MM.1S (cell line): Measurements from ENCODE around the gene SLCO3A1.

ENCODE experiments used
- EZH2 ChIP-seq: fragments of 300-600 bp; sonication (generic); optimal IDR thresholded peaks from 2 replicates; pipeline ENCODE3; 2017; ENCODE audit warnings: low read depth, mild to moderate bottlenecking, antibody characterized with exemption, low read length, mixed read lengths
- EZH2phosphoT487 ChIP-seq: fragments of 300-600 bp; sonication (generic); IDR thresholded peaks from 2 replicates; pipeline ENCODE4 v1.6.1; 2018; ENCODE audit warnings: antibody characterized with exemption, low read length
- TF ChIP-seq, protein P1 (sequence below): fragments of 300-600 bp; sonication (generic); IDR thresholded peaks from 2 replicates; pipeline ENCODE4 v1.5.1; 2016; ENCODE audit warnings: antibody characterized with exemption, low read length, mixed read lengths

- TF ChIP-seq, protein P1, sequence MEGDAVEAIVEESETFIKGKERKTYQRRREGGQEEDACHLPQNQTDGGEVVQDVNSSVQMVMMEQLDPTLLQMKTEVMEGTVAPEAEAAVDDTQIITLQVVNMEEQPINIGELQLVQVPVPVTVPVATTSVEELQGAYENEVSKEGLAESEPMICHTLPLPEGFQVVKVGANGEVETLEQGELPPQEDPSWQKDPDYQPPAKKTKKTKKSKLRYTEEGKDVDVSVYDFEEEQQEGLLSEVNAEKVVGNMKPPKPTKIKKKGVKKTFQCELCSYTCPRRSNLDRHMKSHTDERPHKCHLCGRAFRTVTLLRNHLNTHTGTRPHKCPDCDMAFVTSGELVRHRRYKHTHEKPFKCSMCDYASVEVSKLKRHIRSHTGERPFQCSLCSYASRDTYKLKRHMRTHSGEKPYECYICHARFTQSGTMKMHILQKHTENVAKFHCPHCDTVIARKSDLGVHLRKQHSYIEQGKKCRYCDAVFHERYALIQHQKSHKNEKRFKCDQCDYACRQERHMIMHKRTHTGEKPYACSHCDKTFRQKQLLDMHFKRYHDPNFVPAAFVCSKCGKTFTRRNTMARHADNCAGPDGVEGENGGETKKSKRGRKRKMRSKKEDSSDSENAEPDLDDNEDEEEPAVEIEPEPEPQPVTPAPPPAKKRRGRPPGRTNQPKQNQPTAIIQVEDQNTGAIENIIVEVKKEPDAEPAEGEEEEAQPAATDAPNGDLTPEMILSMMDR = no peak
- TF ChIP-seq EZH2 (no peak), EZH2phosphoT487 (no peak)
Observed at GRCh38 chr15:91970142-91970541, 116.6 kb downstream of the SLCO3A1 start.
